NCI-H187 (cell line): ENCODE measurements around the gene GPC6.

Experiments used
- DNase-seq, 2 experiments: peaks; one replicate each; lab custom pipeline; 2025; lab: John Stamatoyannopoulos, UW

Gene GPC6

GRCh38 chr13:93685900-93686299 lies 459.3 kb downstream of the GPC6 start:
- DNase-seq, result no peak

GRCh38 chr13:93686399-93686798 lies 459.8 kb downstream of the GPC6 start:
- DNase-seq, result no peak

DNA sequence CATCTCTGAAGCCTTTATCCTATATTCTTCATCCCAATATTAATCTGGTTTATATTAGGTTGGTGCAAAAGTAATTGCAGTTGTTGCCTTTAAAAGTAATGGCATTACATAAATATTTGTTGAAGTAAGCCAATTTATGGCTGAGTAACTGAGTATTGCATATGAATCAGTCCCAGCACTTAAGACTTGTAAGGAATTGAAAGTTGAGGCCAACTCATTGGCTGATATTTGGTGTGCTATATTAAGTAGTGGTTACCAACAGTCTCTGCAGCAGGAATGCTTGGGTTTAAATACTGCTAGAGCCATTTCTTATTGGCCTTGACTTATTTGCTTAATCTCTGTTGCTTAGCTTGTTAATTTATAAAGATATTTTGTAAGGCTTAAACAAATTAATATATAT lies 460.7 kb downstream of the GPC6 start:
- no peak for DNase-seq

GRCh38 chr13:93689333-93689732 lies 462.7 kb downstream of the GPC6 start:
- DNase-seq, result no peak

DNA sequence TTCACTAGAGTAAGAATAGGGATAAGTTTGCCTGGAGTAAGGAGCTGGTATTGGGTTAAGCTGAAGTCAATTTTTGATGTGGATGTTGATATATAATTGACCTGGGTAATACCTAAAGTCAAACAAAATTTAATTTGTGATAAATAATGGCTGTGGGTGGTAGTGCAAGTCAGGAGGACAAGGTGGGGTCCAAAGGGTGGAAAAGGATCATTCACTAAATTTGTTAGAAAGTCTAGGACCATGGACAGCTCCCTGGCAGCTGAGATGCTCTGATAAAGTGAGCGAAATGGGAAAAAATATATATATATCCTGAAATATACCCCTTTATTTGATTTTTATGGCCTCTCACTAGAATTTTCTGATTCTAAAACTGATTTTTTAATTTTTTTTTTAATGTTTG lies 463.5 kb downstream of the GPC6 start:
- DNase-seq, result no peak

GRCh38 chr13:93698016-93698613 lies 471.5 kb downstream of the GPC6 start:
- DNase-seq, result no peak

DNA sequence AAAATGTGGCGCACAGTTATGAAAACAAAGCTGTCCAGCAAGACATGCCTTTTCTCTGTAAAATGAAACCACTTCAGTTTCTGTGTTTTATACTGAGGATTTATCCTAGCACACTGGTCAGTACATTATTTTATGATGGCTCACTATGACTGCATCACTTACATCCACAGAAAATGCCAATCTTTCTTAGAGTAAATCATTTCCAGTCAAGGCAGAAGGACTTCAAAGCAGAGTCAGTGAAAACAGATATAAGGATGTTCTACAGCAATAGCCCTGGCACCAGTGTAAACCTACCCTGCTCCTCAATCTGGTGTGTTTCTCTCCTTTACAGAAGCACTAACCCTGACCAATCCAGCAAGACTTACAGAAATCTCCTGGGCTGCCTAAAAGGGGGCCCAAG lies 473.5 kb downstream of the GPC6 start:
- no peak for DNase-seq

- no peak for DNase-seq
Observed at GRCh38 chr13:93708308-93709075, 481.9 kb downstream of the GPC6 start.

DNA sequence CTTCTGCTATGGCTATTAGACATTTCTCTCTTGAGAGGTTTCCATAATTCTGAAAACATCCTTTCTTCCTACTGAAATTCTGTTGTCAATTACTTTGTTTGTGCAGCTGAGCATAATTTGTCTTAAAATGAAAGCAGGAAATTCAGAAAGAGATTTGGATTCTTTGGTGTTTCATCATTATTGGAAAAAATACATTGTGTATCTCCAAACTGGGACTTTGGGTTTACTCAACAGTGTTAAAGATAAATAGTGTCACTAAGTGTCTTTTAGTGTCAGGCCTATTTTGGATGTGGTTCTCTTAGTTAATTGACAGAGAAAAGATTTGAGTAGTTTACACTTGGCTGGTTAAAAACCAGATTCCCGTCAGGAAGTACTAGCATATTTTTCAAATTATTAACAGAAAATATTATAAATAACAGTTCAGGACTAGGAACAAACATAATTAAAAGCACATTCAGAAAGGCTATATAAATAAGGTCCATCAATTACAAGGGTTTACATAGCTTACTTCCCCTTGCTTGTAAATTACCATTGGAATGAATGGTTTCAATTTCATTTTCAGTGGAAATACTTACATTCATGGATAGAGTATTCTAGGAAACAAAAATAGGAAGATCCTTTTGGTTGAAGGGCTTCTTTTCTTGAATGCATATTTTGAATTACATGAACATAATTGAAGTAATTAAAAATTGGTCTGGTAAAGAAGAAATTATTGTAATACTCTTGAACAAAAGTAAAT lies 483.1 kb downstream of the GPC6 start:
- DNase-seq, result no peak

GRCh38 chr13:93714171-93714570 lies 487.6 kb downstream of the GPC6 start:
- no peak for DNase-seq

DNA sequence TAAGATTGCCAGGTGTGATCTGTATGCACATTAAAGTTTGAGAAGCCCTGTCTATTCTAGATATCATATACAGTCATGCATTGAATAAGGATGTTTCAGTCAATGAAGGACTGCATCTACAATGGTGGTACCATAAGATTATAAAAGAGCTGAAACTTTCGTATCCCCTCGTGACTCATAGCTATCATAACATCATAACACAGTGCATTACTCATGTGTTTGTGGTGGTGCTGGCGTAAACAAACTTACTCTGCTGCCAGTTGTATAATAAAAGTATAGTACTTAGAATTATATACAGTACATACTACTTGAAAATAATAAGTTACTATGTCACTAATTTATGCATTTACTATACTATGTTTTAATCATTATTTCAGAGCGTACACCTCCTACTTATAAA lies 489.3 kb downstream of the GPC6 start:
- DNase-seq, result no peak

GRCh38 chr13:93716623-93717022 lies 490.0 kb downstream of the GPC6 start:
- no peak for DNase-seq

- no peak for DNase-seq
Observed at GRCh38 chr13:93721483-93721882, 494.9 kb downstream of the GPC6 start.

GRCh38 chr13:93723316-93723715 lies 496.7 kb downstream of the GPC6 start:
- DNase-seq, result no peak

- no peak for DNase-seq
Observed at GRCh38 chr13:93724187-93724586, 497.6 kb downstream of the GPC6 start.

- DNase-seq, result no peak
Observed at GRCh38 chr13:93726173-93726957, 499.8 kb downstream of the GPC6 start.

GRCh38 chr13:93727211-93728141 lies 500.9 kb downstream of the GPC6 start:
- no peak for DNase-seq

- DNase-seq, result no peak
Observed at GRCh38 chr13:93729383-93729782, 502.8 kb downstream of the GPC6 start.

DNA sequence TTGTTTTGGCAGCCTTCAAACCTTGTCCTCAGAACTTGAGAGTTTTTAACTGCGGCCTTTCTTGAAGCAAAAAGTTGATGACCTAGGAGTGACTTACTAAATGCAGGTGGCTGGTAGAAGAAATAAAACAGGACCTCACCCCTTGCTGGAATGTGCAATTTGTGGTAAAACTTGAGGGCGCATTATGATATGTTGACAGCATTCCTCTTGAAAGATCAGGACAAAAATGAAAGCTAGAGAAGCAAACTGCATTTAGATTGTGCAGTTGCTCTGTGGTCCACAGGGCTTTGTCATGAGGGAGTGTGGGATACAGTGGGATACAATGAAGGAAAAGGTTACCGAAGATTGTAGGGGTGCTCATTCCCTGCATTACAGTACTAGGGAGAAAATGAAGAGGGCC lies 504.2 kb downstream of the GPC6 start:
- no peak for DNase-seq

GRCh38 chr13:93732186-93732585 lies 505.6 kb downstream of the GPC6 start:
- DNase-seq, result no peak

GRCh38 chr13:93736081-93736480 lies 509.5 kb downstream of the GPC6 start:
- DNase-seq, result no peak
